H1 (cell line): ENCODE measurements around the gene SESN3. TPM values are rescaled to one million over a fixed set of nuclear protein-coding genes. Genes with fewer than 3 reads are reported as not detected.

ENCODE experiments used
- ASH2L ChIP-seq: fragments of 200-600, 300-600 bp; sonication (generic); IDR thresholded peaks from one replicate; pipeline ENCODE4 v1.7.1; 2017; ENCODE audit warnings: low read length
- ATF2 ChIP-seq: IDR thresholded peaks from 2 replicates; pipeline ENCODE4 v1.6.1; 2012; ENCODE audit warnings: low read length, inconsistent platforms
- BRCA1 ChIP-seq: IDR thresholded peaks from 2 replicates; pipeline ENCODE4 v1.6.1; 2012; ENCODE audit warnings: low read depth, low read length, improper control_type of control experiment
- CEBPB ChIP-seq: IDR thresholded peaks from 2 replicates; pipeline ENCODE4 v1.6.1; 2012; ENCODE audit warnings: low read depth, low read length
- EP300 ChIP-seq, 2 experiments: IDR thresholded peaks; 1 replicate in 1 of 2; 2 replicates in 1 of 2; pipeline ENCODE4 v1.6.1; 2011 to 2012; ENCODE audit warnings: low read depth in 2 of 2, low read length in 2 of 2, mild to moderate bottlenecking in 2 of 2, borderline replicate concordance in 1 of 2, inconsistent platforms in 1 of 2, moderate library complexity in 1 of 2
- HDAC6 ChIP-seq: IDR thresholded peaks from one replicate; pipeline ENCODE4 v1.7.1; 2012; ENCODE audit warnings: low read depth, mild to moderate bottlenecking, inconsistent platforms, low read length, moderate library complexity
- NRF1 ChIP-seq: IDR thresholded peaks from 2 replicates; pipeline ENCODE4 v1.6.1; 2011; ENCODE audit warnings: mild to moderate bottlenecking, low read depth, low read length, improper control_type of control experiment
- PHF8 ChIP-seq: fragments of 200-600 bp; sonication (generic); conservative IDR thresholded peaks from 2 replicates; pipeline ENCODE4 v1.7.1; 2012; ENCODE audit warnings: low read depth, mild to moderate bottlenecking, inconsistent platforms, low read length, moderate library complexity
- RBBP5 ChIP-seq: IDR thresholded peaks from 2 replicates; pipeline ENCODE4 v1.7.1; 2012; ENCODE audit warnings: low read depth, mild to moderate bottlenecking, inconsistent platforms, low read length, moderate library complexity, borderline replicate concordance
- RFX5 ChIP-seq: IDR thresholded peaks from 2 replicates; pipeline ENCODE4 v1.6.1; 2011; ENCODE audit warnings: low read depth, low read length, improper control_type of control experiment, borderline replicate concordance
- SIRT6 ChIP-seq: IDR thresholded peaks from one replicate; pipeline ENCODE4 v1.7.1; 2012; ENCODE audit warnings: low read length, inconsistent platforms
- TAF1 ChIP-seq: IDR thresholded peaks from 2 replicates; pipeline ENCODE4 v1.6.1; 2011; ENCODE audit warnings: mild to moderate bottlenecking, low read depth, low read length
- TAF7 ChIP-seq: optimal IDR thresholded peaks from 2 replicates; pipeline ENCODE3; 2011; ENCODE audit warnings: low read depth, mild to moderate bottlenecking, inconsistent platforms, low read length, moderate library complexity, borderline replicate concordance
- TCF12 ChIP-seq: IDR thresholded peaks from 2 replicates; pipeline ENCODE4 v1.6.1; 2011; ENCODE audit warnings: low read depth, mild to moderate bottlenecking, low read length
- TEAD4 ChIP-seq: IDR thresholded peaks from 2 replicates; pipeline ENCODE4 v1.6.1; 2012; ENCODE audit warnings: low read depth, low read length, inconsistent platforms, mixed read lengths
- polyA plus RNA-seq, 7 experiments: library from polyadenylated mRNA; depleted of rRNA in 3 of 7; stranded (reverse) in 5 of 7; unstranded in 2 of 7; fragments of >200 nt in 5 of 7; fragments of 200-250 nt in 2 of 7; gene quantifications; 1 replicate in 5 of 7; 2 replicates in 1 of 7; 4 replicates in 1 of 7; pipeline versions ENCODE4 v1.2.1 to v1.2.3, GENCODE V29; 2011 to 2013; ENCODE audit warnings: missing spikeins in 2 of 7, mixed read lengths in 2 of 7
- total RNA-seq: library from RNA; stranded (reverse); fragmentation: NEBNext Ultra II Directional; extraction: Animal tissue kit (Norgen Biotek cat#: 25700); gene quantifications from 2 replicates; pipeline ENCODE4 v1.2.1, GENCODE V29; 2021

SESN3 gene
- total and polyA plus RNA-seq, 2 of the 8 experiments (the other 6 are each of a cell fraction or from before 2014, with no cell fraction given) = 10.2 to 31.1 TPM

- no peak for TF ChIP-seq HDAC6
- TF ChIP-seq RBBP5 = peak; percentile 73; the same call in 1 of the 2 replicates
- TF ChIP-seq TCF12 = no peak
- TF ChIP-seq PHF8 = no peak
- TF ChIP-seq ATF2 = no peak
- TF ChIP-seq BRCA1 = no peak
- no peak for TF ChIP-seq RFX5
- TF ChIP-seq EP300 (IDR thresholded peaks at IDR 0.05; ENCODE audit: borderline replicate concordance in 1 of 2, low read depth in 2 of 2, low read length in 2 of 2) = 0 out of 3 replicates have a peak, but pooled peaks of 1 of the 2 experiments have one; percentile 26
- TF ChIP-seq NRF1 = no peak
- no peak for TF ChIP-seq SIRT6
- TF ChIP-seq TAF1 = no peak
- TF ChIP-seq CEBPB = no peak
- peak; percentile 85 for TF ChIP-seq ASH2L
- TF ChIP-seq TEAD4 = peak; percentile 36; the same call in 1 of the 2 replicates
- no peak for TF ChIP-seq TAF7
Observed at GRCh38 chr11:95248666-95249467, 17.9 kb upstream of the SESN3 start (continued).
